RWPE1 (cell line): ENCODE results near the gene SHE.
"Not testable (repeated sequence)": the region's sequence is repeated elsewhere in the genome, so short reads cannot be mapped to it uniquely, and the experiment has no call there.

Experiments used
- CTCF ChIA-PET: fragments of 350-600 bp; sonication (Branson Sonifier 250); formaldehyde crosslinking; extraction: SDS; loops from one replicate; lab custom pipeline; 2021; lab: Yijun Ruan, JAX
- POLR2A ChIA-PET: fragments of 400-600 bp; formaldehyde crosslinking; extraction: SDS; loops from one replicate; lab custom pipeline; 2020; ENCODE audit warnings: antibody characterized with exemption; ENCODE audit not compliant: low non-redundant PET; lab: Yijun Ruan, JAX
- DNase-seq: peaks from one replicate; pipeline ENCODE4 v3.0.0; 2012; ENCODE audit warnings: low spot score
- H3K27ac ChIP-seq: fragments of 450-650 bp; 2 replicates; pipeline ENCODE4 v1.5.1; 2017
- CTCF ChIP-seq: fragments of 450-650 bp; conservative IDR thresholded peaks from 2 replicates; pipeline ENCODE4 v1.5.1; 2017; ENCODE audit warnings: low read depth, mild to moderate bottlenecking

Gene SHE

GRCh38 chr1:154493276-154493675, 8.9 kb downstream of the SHE start:
- H3K27ac ChIP-seq = no peak overlapping the region
- no peak for DNase-seq
- CTCF ChIA-PET = no interaction called here
- no peak for TF ChIP-seq CTCF
- POLR2A ChIA-PET = no interaction called here

GRCh38 chr1:154492115-154492514, 10.1 kb downstream of the SHE start:
- POLR2A ChIA-PET = no interaction called here
- TF ChIP-seq CTCF = no peak

GRCh38 chr1:154490317-154490716, 11.9 kb downstream of the SHE start:
- POLR2A ChIA-PET = no interaction called here
- no peak for DNase-seq
- no peak for TF ChIP-seq CTCF
- CTCF ChIA-PET = interaction anchor here (1.1 kb wide), 1 partner anchor 11 kb away, joined by 3 read pairs; no protein-coding TSS in a partner anchor
- H3K27ac ChIP-seq = no peak overlapping the region

More at GRCh38 chr1:154492115-154492514, 10.1 kb downstream of the SHE start:
- CTCF ChIA-PET = no interaction called here
- DNase-seq = no peak
- H3K27ac ChIP-seq = no peak overlapping the region

- ChIA-PET CTCF (interaction anchor here (1.1 kb wide), 1 partner anchor 10 kb away, joined by 3 read pairs; no protein-coding TSS in a partner anchor), POLR2A (no interaction called here)
- H3K27ac ChIP-seq = no peak overlapping the region
- no peak for TF ChIP-seq CTCF
- DNase-seq = no peak
Measured at GRCh38 chr1:154489695-154490274, 12.4 kb downstream of the SHE start.

- TF ChIP-seq CTCF = no peak
- ChIA-PET CTCF (no interaction called here), POLR2A (no interaction called here)
Measured at GRCh38 chr1:154488922-154489321, 13.3 kb downstream of the SHE start.

GRCh38 chr1:154486756-154487155, 15.5 kb downstream of the SHE start:
- POLR2A ChIA-PET = interaction anchor here (0.7 kb wide), 1 partner anchor 395 kb away, joined by 6 read pairs; no protein-coding TSS in a partner anchor
- H3K27ac ChIP-seq, CTCF ChIA-PET, DNase-seq: not testable (repeated sequence)

More at GRCh38 chr1:154488922-154489321, 13.3 kb downstream of the SHE start:
- DNase-seq = no peak
- no peak overlapping the region for H3K27ac ChIP-seq

- H3K27ac ChIP-seq = no peak overlapping the region
- ChIA-PET CTCF (interaction anchor here (0.5 to 2.0 kb wide), 2 partner anchors 61 to 539 kb away, joined by 5 to 7 read pairs; no protein-coding TSS in a partner anchor), POLR2A (no interaction called here)
- no peak for DNase-seq
- TF ChIP-seq CTCF = no peak
Measured at GRCh38 chr1:154485910-154486496, 16.2 kb downstream of the SHE start.
